Spleen (tissue), 11 donors: ENCODE data around the gene LRP1B. TPM values are rescaled to one million over a fixed set of nuclear protein-coding genes. Genes with fewer than 3 reads are reported as not detected.

Experiments used
- DNase-seq: peaks from one replicate; pipeline ENCODE4 v3.0.0-alpha.2; 2020
- H3K27ac ChIP-seq, 8 donors: fragments of 200-600 bp; sonication (generic) in 7 of 8; 1 replicate in 4 of 8; 2 replicates in 4 of 8; pipeline versions ENCODE4 v1.5.0 to v1.8.0; 2016 to 2021; ENCODE audit warnings: inconsistent platforms in 4 of 8, mild to moderate bottlenecking in 4 of 8, moderate library complexity in 1 of 8
- H3K27me3 ChIP-seq, 7 donors: fragments of 200-600 bp; sonication (generic) in 6 of 7; replicated peaks in 1 of 7; 1 replicate in 4 of 7; 2 replicates in 3 of 7; pipeline versions ENCODE4 v1.5.0 to v1.8.0; 2016 to 2021; ENCODE audit warnings: inconsistent platforms in 3 of 7, mild to moderate bottlenecking in 1 of 7
- H3K36me3 ChIP-seq, 6 donors: fragments of 200-600 bp; sonication (generic) in 5 of 6; 1 replicate in 4 of 6; 2 replicates in 2 of 6; pipeline versions ENCODE4 v1.5.0 to v1.8.0; 2016 to 2021; ENCODE audit warnings: inconsistent platforms in 2 of 6
- H3K4me1 ChIP-seq, 6 donors: fragments of 200-600 bp; sonication (generic) in 5 of 6; 1 replicate in 3 of 6; 2 replicates in 3 of 6; pipeline versions ENCODE4 v1.5.0 to v1.8.0; 2016 to 2021; ENCODE audit warnings: inconsistent platforms in 3 of 6
- H3K4me3 ChIP-seq, 8 donors: fragments of 200-600 bp; sonication (generic) in 7 of 8; 1 replicate in 4 of 8; 2 replicates in 4 of 8; pipeline versions ENCODE4 v1.5.0 to v1.8.0; 2016 to 2021; ENCODE audit warnings: inconsistent platforms in 4 of 8, mild to moderate bottlenecking in 4 of 8, moderate library complexity in 2 of 8
- H3K9me3 ChIP-seq, 8 donors: fragments of 200-600 bp; sonication (generic) in 7 of 8; 1 replicate in 4 of 8; 2 replicates in 4 of 8; pipeline versions ENCODE4 v1.5.0 to v1.8.0; 2016 to 2021; ENCODE audit warnings: inconsistent platforms in 4 of 8
- CTCF ChIP-seq, 11 experiments: fragments of 200-600 bp in 7 of 11; fragments of 450-650 bp in 4 of 11; sonication (generic) in 4 of 11; IDR thresholded peaks in 8 of 11; conservative IDR thresholded peaks in 3 of 11; 1 replicate in 7 of 11; 2 replicates in 4 of 11; pipeline versions ENCODE4 v1.4.0 to v1.8.0; 2016 to 2021; ENCODE audit warnings: antibody characterized with exemption in 11 of 11, inconsistent platforms in 4 of 11, mild to moderate bottlenecking in 1 of 11
- POLR2A ChIP-seq, 3 donors: fragments of 450-650 bp; IDR thresholded peaks; one replicate each; pipeline ENCODE4 v1.5.1; 2017; ENCODE audit warnings: antibody characterized with exemption in 3 of 3, mild to moderate bottlenecking in 1 of 3
- POLR2AphosphoS5 ChIP-seq, 3 donors: sonication (generic); formaldehyde crosslinking; IDR thresholded peaks; one replicate each; pipeline ENCODE4 v1.5.1; 2017; ENCODE audit warnings: antibody characterized with exemption in 3 of 3
- WGBS, 5 donors: extraction: QIAGEN DNeasy Blood & Tissue Kit in 3 of 5; methylation state at CpG; one replicate each; pipeline versions ENCODE4 v1.1.5 to v1.1.7; 2013 to 2018; 5-methylcytosine and 5-hydroxymethylcytosine counted together
- intact Hi-C: fragments of 100-400 bp; cut with DNase I; formaldehyde crosslinking; loops from one replicate; pipeline ENCODE4 v1.15.0; 2023; ENCODE audit warnings: low total_unique reads
- polyA plus RNA-seq, 3 donors: library from polyadenylated mRNA; stranded (reverse); fragments of 200-250 nt; gene quantifications; one replicate each; pipeline ENCODE4 v1.2.1, GENCODE V29; 2013
- total RNA-seq, 7 donors: library from RNA; depleted of rRNA in 3 of 7; stranded (reverse); fragments of >200 nt in 3 of 7; fragmentation: NEBNext Ultra II Directional in 4 of 7; extraction: Animal tissue kit (Norgen Biotek cat#: 25700) in 4 of 7; gene quantifications; one replicate each; pipeline versions ENCODE4 v1.1.0 to v1.2.1, GENCODE V29; 2016 to 2021
- donor health status: healthy with polysubstance abuse.
- donor health status: DM: no; HTN: no; CAD: no; lungs with moderate emphysema.
- donor health status: DM: no; HTN: no; CAD: no.
- donor health status: Bipolar disorder and iron deficiency.
- donor health status: healthy.
- donor health status: DM: no; HTN: no; CAD: no.
- donor health status: DM: yes; HTN: yes; CAD: no.

The LRP1B gene
- total and polyA plus RNA-seq, 10 donors, result 0.02 to 0.85 (median 0.08) TPM; not detected in 2

- no peaks in the 10 kb centered on the region for H3K4me1 ChIP-seq
- no peak for DNase-seq
- no peak overlapping the region for H3K4me3 ChIP-seq
- intact Hi-C loops, result no loop called here
- no peaks in the 10 kb centered on the region for H3K9me3 ChIP-seq
- WGBS, 5 donors, result 63 to 82% (median 73%) methylated on average over 4 of the region's 4 CpGs
- TF ChIP-seq POLR2A (IDR thresholded peaks at IDR 0.05), result no peak
- TF ChIP-seq POLR2AphosphoS5 (IDR thresholded peaks at IDR 0.05), result no peak
- no peak for TF ChIP-seq CTCF (IDR thresholded peaks at IDR 0.05 in 8 of 11, conservative IDR thresholded peaks at IDR 0.05 in 3 of 11)
- H3K36me3 ChIP-seq, result no peaks in the 10 kb centered on the region
- no peak overlapping the region for H3K27ac ChIP-seq
- H3K27me3 ChIP-seq, result no peaks in the 10 kb centered on the region
Measured at GRCh38 chr2:141015341-141016047, 1115.3 kb downstream of the LRP1B start.

GRCh38 chr2:141003967-141004657 is 1126.7 kb downstream of the LRP1B start:
- intact Hi-C loops, result no loop called here
- H3K4me1 ChIP-seq, result no peaks in the 10 kb centered on the region
- H3K27ac ChIP-seq, result no peak overlapping the region
- WGBS, 5 donors, result 53 to 66% (median 62%) methylated on average over 3 of the region's 3 CpGs
- no peaks in the 10 kb centered on the region for H3K36me3 ChIP-seq
- DNase-seq, result no peak
- H3K4me3 ChIP-seq, result no peak overlapping the region
- TF ChIP-seq POLR2A (IDR thresholded peaks at IDR 0.05) (no peak), CTCF (IDR thresholded peaks at IDR 0.05 in 8 of 11, conservative IDR thresholded peaks at IDR 0.05 in 3 of 11) (no peak), POLR2AphosphoS5 (IDR thresholded peaks at IDR 0.05) (no peak)
- H3K27me3 ChIP-seq, result no peaks in the 10 kb centered on the region
- peaks cover 0 to 5% (median 0%) of the 10 kb centered on the region in 8 donors for H3K9me3 ChIP-seq

DNA sequence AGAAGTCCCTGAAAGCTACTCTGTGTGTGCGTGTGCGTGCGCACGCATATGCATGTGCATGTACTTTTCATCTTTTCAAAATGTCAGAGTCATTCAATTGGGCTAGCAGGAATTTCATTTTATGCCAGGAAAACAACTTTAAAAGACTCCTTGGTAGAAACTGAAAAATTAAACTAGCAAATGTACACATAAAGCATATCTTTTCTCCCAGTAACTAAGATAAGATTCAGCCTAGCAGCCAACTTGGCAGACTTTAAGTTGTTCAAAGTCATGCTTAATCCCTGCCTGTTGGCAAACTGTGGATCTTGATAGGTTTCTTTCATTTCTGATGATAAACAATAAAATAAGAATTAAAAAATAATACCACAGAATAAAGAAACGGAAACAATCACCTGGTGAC is 1129.1 kb downstream of the LRP1B start:
- no peaks in the 10 kb centered on the region for H3K4me1 ChIP-seq
- no peak overlapping the region for H3K27ac ChIP-seq
- H3K4me3 ChIP-seq, result no peak overlapping the region
- H3K36me3 ChIP-seq, result no peaks in the 10 kb centered on the region
- no peak for DNase-seq
- TF ChIP-seq POLR2AphosphoS5 (IDR thresholded peaks at IDR 0.05) (no peak), CTCF (IDR thresholded peaks at IDR 0.05 in 8 of 11, conservative IDR thresholded peaks at IDR 0.05 in 3 of 11) (no peak), POLR2A (IDR thresholded peaks at IDR 0.05) (no peak)
- intact Hi-C loops, result no loop called here
- peaks cover 0 to 5% (median 0%) of the 10 kb centered on the region in 8 donors for H3K9me3 ChIP-seq
- WGBS, 5 donors, result 93 to 95% (median 93%) methylated on average over 5 of the region's 5 CpGs
- no peaks in the 10 kb centered on the region for H3K27me3 ChIP-seq

GRCh38 chr2:140998577-140998976 is 1132.2 kb downstream of the LRP1B start:
- WGBS, 5 donors, result 85 to 92% (median 90%) methylated on average over 1 of the region's 1 CpG
- DNase-seq, result no peak
- Histone ChIP-seq H3K4me3 (no peak overlapping the region), H3K36me3 (no peaks in the 10 kb centered on the region), H3K27ac (no peak overlapping the region), H3K9me3 (peaks cover 0 to 5% (median 0%) of the 10 kb centered on the region in 8 donors), H3K27me3 (no peaks in the 10 kb centered on the region), H3K4me1 (no peaks in the 10 kb centered on the region)
- intact Hi-C loops, result no loop called here
- no peak for TF ChIP-seq CTCF (IDR thresholded peaks at IDR 0.05 in 8 of 11, conservative IDR thresholded peaks at IDR 0.05 in 3 of 11)
- TF ChIP-seq POLR2AphosphoS5 (IDR thresholded peaks at IDR 0.05), result no peak
- no peak for TF ChIP-seq POLR2A (IDR thresholded peaks at IDR 0.05)
